GM12872 (cell line): ENCODE results near the gene SLC37A1.

Experiments
- CTCF ChIP-seq: IDR thresholded peaks from 3 replicates; pipeline ENCODE4 v1.5.1; 2011; ENCODE audit warnings: low read depth, mild to moderate bottlenecking, low read length, moderate library complexity; ENCODE audit not compliant: insufficient read depth

Gene SLC37A1

DNA sequence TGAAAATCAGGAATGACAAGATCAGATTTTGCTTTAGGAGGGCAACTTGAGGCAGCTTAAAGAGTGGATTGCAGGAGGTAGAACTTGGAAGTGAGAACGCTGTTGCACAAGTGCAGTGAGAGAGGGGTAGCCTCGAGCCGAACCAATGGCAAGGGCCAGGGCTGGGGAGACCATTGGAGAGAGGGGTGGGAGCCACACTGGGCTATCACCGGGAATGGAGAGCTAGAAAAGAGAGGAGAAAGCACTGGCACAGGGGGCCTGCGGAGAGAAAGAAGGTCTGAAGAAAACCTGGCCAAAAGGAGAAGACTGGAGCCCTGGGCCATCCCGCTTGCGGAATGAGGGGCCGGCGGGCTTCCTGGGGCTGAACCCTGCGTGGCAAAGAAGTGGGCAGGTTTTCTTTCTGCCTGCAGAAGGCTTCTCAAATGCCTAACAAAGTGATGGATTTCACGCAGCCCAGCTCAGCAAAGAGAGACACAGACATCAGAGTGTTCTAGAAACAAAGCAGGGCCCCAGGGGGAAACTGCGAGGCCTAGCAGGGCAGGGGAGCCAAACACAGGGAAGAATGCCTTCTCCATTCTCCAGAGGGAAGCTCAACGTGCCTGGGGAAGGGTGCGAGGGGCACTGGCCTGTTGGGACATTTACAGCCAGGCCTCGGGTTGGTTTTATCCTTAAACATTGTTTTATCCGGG lies 1.2 kb upstream of the SLC37A1 start:
- no peak for TF ChIP-seq CTCF

- TF ChIP-seq CTCF: no peak
These were observed 582 bp downstream of the SLC37A1 start for GRCh38 chr21:42513985-42514882.

DNA sequence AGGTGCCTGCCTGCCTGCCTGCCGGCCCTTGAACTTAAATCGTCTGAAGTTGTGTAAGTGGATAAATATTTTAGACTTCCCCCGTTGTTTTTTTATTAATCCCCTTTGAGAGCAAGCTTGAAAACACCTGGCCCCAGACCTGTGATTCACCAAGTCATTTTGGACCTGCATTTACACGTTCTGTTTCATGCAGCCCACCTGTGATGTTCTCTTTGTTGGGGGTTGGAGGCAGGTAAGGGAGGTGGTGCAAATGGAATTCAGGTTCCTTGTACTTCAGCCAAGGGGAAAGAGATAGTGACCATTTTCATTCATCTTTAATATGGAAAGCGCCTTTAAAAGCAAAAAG lies 1.2 kb downstream of the SLC37A1 start:
- TF ChIP-seq CTCF: no peak

DNA sequence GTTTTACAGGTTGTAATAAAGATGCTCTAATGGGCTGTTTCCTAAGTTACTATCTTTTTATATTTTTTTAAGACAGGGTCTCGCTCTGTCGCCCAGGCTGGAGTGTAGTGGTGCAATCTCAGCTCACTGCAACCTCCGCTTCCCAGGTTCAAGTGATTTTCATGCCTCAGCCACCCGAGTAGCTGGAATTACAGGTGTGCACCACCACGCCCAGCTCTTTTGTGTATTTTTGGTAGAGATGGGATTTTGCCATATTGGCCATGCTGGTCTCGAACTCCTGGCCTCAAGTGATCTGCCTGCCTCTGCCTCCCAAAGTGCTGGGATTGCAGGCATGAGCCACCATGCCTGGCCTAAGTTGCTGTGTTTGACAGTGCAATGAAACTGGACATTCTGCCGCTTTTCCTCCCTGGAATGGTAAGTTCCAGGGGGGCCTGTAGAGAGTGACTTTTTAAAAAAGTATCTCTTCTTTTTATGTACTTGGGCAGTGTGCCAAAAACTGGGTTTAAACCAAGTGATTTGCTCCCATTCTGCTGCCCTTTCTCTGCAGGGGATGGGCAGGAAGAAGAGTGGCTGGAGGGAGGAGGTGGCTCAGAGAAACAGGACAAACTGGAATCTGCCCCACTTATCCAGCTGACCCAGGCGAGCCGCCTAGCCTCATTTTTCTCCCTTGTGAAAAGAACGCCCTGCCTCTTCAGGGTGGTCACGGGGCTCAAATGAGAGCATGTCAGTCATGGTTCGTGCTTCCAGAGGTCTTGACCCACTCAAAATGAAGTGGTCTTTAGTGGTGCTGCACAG lies 2.3 kb downstream of the SLC37A1 start:
- TF ChIP-seq CTCF: no peak

GRCh38 chr21:42518215-42518614 lies 4.6 kb downstream of the SLC37A1 start:
- no peak for TF ChIP-seq CTCF

DNA sequence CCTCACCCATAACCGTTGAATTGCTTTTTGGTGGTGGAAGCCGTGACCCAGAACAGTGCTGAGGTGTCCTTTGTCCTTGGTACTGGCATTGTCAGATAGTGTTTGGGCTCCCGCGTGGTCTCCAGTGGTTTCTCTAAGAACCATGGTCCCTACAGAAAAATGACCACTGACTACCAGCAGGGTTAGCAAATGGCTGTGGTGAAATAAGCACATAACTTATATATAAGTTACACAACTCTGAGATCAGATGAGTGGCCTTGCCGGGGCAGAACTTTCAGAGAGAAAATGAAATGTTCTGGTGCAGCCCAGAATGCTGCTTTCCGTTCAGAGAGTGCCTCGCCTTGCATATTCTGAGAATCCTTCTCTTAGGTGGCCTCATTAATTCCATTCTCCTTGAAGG lies 5.0 kb downstream of the SLC37A1 start:
- no peak for TF ChIP-seq CTCF

- no peak for TF ChIP-seq CTCF
These were observed 7.1 kb downstream of the SLC37A1 start for GRCh38 chr21:42520628-42521253.
